Stimulated activated CD8-positive, alpha-beta memory T cell treated with anti-CD3 and anti-CD28 coated beads, Interleukin-12 subunit alpha, Interleukin-12 subunit beta, amount 100 ng/mL, for 1 hour (primary cell): ENCODE data around the gene PTPRN2.

Experiments
- DNase-seq: peaks from one replicate; pipeline ENCODE4 v3.0.0-alpha.2; 2020; ENCODE audit warnings: low read depth

PTPRN2 gene

DNA sequence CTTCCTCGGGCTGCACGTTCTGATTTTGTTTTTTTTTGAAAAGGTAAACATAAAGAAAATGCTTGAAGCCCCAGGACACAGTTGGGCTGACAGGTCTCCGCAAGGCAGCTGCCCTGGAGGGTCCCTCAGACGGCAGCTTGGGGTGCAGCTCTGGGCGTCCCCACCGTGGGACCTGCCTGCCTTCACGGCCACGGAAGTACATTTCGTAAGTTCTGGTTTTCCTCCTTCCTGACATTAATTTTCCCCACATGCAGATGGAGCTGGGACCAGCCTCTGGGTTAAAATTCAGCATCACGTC, 759.8 kb downstream of the PTPRN2 start:
- DNase-seq = no peak

DNA sequence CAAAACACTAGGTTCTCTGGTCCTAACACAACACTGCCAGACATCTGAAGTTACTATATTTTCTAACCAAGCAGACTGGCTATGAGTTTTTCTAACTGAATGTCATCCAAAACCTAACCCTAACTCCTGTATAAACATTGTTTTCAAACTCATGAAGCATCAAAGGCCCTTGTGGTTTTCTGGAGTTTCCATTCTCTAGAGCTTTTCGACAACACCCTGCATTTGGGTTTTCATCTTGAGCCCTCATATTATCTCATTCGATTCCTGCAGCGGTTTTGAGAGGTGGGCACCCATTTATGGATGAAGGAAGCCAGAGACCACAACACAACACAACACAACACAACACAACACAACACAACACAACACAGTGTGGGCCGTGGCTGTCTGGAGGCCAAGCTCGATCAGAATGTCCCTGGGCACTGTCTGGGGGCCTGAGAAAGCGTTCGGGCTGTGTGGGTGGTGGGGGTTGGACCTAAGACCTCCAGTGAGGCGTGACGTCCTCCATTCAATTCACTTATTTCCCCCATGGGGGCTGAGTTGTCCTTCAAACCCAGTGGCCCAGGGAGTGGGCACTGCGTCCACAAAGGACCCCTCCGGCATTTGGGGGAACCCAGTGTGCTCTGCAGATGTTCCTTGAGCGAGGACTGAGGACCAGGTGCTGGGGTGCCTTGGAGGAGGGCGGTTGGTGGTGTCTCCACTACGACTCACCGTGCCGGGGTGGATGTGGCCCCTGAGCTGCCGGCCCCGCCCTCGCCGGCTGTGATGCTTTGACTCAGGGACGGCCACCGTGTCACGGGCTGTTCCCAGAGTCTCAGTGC, 760.4 kb downstream of the PTPRN2 start:
- DNase-seq = no peak

DNA sequence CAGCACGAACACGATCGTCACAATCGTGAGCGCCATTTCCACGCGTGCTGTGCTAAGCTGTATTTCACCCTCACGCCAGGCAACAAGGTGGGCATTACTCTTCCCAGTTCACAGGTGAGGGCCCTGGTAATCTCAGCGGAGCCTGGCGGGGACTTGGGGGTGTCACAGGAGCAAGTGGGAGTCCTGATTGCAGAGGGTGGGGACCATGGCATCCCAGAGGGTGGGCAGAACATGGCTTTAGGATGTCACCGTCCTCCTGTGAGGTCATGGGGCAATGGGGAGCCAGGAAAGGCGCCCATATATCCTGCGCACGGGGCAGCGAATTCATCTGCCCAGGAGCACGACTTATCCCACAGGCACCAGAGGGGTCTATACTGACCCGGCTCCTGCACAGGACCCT, 761.1 kb downstream of the PTPRN2 start:
- DNase-seq = no peak

DNA sequence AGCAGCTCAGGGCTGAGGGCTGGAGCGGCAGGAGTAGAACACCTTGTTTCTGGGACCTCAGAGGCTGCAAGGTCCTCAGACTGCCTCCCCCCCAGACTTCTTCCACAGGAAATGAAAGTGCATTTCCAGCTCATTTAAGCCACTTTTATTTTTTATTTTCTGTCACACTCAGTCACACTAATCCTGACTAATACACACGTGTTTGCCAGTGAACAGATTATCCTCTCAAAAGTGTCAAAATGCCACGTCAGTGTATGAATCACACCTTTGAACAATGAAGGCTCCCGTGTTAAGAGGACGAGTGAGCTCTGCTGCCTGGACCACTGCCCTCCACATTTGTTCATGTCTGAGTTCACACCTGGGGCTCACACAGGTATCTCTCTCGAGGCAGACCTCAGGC, 762.3 kb downstream of the PTPRN2 start:
- no peak for DNase-seq

DNA sequence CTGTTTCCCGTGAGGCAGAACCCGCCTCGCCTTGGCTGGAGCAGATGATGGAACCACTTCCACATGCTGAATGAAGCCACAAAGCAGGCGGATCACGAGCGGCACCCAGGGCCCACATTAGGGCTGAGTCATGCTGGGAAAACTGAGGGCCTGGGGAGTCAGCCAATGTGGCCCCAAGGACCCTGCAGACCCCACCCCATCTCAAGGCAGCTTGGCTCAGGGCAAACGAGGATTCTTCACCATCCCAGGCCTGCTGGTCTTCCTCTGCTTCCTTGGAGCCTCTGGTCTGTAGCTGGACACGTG, 762.9 kb downstream of the PTPRN2 start:
- DNase-seq = no peak

DNA sequence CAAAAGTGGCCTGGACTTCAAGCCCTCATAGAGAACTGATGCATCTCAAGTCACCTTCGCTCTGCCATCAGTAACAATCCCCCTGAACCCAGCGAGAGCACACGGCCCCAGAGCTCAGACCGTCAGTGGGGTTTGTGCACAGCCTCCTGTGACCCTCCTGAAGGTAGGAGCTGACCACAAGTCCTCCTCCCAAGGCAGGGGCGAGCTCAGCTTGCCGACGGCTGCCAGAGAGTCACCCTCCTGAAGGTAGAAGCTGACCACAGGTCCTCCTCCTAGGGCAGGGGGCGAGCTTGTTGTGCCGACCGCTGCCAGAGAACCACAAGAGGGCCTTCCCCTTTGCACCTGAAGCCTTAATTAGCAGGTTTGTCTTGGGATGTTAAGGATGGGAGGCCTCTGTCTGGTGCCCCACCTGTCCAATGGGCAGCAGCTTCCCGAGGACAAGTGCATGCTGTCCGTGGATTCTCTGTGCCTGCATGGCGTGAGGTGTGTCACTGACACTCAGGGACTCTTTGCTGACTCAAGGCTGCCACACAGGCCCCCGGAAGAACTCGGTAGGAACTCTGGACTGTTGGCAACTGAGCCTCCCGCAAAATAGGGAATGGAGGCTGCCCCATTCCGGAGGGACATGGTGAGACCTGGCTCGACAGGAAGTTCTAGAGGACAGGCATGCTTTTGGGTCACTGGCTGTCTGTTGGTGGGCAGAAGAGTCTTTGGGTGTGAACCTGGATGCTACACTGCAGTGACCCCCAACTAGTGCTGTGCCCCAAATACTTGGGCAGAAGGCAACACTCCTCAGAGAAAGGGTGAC, 763.4 kb downstream of the PTPRN2 start:
- DNase-seq = no peak

DNA sequence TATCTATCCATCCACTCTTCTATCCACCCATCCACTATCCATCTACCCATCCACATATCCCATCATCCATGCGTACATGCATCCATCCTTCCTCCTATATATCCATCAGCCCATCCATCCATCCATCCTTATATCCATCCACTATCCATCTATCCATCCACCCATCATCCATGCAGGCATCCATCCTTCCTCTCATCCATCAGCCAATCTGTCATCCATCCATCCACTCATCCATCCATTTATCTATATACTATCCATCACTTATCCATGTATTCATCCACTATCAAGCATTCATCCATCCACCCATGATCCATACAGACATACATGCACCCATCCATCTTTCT, 765.0 kb downstream of the PTPRN2 start:
- DNase-seq = no peak

DNA sequence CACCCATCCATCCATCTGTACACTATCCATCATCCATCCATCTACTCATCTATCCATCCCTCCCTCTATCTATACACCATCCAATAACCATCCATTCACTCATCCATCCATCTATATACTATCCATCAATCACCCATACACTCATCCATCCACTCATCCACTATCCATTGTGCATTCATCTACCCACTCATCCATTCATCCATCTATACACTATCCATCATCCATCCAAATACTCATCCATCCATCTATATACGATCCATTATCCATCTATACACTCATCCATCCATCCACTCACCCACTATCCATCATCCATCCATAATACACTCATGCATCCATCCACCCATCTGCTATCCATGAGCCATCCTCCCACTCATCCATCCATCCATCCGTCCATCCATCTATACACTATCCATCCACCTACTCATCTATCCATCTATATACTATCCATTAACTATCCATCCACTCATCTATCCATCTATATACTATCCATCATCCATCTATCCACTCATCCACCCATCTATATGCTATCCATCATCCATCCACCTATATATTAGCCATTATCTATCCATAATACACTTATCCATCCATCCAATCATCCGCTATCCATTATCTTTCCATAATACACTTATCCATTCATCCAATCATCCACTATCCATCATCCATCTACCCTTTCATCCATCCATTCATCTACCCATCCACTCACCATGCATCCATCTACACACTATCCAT, 765.5 kb downstream of the PTPRN2 start:
- no peak for DNase-seq

DNA sequence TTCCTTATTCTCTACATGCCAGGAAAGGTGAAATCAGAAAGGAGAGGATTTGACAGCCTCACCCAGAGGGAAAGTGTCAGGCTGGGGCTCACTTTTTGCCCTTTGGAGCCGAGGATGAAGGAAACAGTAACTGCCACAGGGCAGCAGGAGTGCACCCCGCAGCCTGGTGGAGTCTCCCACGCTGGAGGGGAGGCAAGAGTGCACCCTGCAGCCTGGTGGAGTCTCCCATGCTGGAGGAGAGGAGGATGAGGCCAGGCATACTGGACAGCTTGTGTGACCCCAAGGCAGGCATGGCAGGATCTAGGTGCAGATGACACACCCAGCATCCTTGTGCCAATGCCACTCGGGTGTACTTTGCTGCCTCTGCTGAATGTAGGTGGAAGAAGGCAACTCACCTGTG, 766.8 kb downstream of the PTPRN2 start:
- no peak for DNase-seq

DNA sequence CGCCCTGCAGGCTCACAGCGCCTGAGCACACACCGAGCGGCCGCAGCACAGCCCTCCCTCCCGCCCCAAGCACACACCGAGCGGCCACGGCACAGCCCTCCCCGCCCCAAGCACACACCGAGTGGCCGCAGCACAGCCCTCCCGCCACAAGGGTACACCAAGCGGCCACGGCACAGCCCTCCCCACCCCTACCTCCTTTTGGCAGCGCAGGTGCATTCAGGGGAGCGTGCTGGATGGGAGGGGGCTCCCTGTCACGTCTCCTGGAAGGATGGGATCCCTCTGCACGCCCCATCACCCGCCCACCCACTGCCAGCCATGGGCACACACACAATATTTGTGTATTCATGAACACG, 768.2 kb downstream of the PTPRN2 start:
- DNase-seq = no peak

DNA sequence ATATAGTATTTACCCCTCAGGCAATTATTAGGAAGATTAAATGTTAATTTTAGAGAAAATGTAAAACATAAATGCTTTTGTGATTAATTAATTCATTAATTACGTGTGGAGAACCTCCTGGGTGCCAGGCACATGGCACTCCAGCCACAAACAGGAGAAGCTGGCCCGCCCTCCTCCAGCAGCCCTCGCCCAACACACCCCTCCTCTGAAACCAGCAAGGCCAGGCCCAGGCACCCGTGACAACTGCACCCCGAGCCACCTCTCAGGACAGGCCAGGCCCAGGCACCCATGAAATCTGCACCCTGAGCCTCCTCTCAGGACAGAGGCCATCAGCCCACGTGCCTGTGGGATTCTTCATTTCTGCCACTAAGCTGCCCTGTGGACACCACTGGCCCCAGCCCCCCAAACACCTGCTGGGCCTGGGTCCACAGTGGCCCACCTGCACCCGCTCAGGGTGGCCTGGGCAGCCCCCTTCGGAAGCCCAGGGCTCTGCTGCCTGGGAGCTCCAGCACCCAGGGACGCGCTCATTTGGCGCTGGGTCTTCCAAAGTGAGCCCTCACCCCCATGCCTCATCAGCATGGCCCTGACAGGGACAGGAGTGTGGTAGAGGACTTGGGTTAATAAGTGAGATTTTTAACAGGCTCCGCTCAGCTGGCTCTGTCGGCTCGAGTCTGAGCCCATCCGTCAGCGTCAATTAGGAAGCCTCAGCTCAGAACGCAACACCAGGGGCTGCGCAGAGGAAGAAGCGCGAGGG, 768.7 kb downstream of the PTPRN2 start:
- DNase-seq = no peak

DNA sequence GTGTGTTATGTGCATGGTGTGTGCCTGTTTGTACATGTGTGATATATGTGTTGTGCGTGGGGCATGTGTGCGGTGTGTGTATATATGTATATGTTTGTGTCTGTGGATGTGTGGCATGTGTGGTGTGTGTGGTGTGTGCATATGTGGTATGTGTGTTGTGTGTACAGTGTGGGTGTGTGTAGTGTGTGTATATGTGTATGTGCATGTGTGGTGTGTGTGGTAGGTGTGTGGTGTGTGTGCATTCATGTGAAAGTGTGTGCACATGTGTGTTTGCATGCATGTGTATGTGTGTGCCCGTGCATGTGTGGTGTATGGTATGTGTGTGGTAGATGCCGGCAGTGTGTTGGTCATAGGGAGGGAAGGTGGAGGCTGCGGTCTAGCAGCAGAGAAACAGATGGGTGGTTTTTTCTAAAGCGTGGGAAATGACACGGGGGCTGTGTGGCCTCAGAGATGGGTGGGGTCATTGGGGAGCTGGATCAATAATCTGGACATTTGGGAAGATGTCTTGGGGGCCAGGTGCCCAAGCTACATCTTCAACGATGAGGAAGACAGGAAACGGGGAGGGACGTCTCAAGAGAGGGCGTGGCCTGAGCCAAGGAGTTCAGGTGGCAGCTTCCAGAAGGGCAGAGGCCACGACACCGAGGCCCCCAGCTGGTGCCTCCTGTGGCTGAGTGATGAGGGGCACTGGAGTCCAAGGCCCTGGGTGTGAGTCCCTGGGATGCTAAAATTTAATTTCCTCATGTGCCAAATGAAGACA, 769.5 kb downstream of the PTPRN2 start:
- no peak for DNase-seq

DNA sequence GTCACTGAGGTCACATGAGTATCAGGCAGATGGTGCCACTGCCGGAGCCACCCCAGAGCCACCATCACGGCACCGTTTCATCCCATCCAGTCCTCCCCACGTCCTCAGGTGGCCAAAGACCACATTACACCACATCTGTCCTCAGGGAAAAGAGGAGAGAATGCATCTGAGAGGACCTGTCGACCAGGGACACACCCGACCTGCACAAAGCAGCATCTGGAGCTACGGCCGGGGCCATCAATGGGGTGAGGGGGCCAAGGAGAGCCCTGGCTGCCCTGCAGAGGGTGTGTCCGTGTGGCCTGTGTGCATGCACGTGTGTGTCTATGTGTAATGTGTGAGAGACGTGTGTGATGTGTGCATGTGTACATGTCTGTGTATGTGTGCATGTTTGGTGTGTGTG, 770.2 kb downstream of the PTPRN2 start:
- no peak for DNase-seq

DNA sequence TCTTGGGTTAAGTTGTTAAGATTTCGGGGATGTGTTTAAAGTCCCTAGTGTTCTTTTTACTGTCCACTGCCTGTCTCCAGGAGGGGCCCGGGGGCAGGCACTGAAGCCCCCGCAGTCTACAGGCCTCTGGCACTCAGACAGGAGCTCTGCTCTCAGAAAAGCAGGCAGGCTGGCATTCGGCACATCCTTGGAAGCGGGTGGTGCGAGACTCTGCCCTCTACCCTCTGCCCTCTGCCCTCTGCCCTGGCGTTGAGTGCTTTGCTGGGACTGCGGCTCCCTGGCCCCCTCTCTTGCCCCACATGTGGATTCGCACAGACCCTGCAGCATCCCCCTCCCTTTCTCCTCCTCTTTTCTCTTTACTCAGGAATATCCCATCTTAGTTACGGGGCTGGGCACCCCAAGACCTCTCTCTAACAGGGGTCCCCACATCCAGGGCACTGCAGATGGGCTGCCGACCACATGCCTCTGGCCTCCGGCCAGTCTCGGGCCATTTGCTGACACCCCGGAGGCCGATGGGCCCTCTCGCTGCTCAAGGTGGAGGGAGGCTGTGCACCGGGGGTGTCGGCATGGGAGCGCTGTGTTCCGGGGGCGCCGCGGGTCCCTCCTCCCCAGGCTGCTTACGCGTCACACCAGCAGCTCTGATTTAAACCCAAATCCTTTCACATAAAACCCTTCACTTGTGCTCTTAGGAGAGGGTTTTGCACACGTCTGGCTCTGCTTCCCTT, 770.9 kb downstream of the PTPRN2 start:
- no peak for DNase-seq

DNA sequence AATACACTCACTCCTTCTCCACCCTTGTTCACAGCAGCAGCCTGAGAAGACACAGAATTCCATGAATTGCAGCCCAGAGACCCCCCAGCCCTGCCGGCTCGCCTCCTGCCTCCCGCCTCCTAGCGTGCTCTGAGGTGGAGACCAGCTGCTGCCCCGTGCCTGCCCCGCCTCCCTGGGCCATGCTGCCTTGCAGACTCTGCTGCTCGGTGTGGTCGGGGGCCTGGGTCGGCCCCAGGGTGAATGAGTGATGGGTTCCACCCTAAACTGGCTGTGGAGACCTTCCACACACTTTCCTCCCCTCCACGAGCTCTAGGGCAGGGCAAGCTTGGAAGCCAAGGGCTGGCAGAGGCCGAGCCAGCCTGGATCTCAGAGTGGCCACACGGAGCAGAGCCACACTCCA, 771.5 kb downstream of the PTPRN2 start:
- no peak for DNase-seq

DNA sequence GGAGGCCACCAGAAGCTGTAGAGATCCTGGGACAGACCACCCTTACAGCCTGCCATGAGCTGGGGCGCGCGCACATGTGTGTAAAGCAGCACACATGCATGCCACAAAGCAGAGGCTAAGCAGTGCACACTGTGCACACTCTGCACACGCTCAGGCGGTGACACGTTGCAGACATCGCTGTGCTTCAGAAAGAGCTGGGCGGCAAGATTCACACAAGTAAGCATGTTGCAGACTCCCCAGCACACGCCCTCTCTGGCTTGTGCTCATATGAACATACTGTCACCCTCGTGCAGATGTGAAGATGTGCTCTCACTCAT, 772.0 kb downstream of the PTPRN2 start:
- DNase-seq = no peak

DNA sequence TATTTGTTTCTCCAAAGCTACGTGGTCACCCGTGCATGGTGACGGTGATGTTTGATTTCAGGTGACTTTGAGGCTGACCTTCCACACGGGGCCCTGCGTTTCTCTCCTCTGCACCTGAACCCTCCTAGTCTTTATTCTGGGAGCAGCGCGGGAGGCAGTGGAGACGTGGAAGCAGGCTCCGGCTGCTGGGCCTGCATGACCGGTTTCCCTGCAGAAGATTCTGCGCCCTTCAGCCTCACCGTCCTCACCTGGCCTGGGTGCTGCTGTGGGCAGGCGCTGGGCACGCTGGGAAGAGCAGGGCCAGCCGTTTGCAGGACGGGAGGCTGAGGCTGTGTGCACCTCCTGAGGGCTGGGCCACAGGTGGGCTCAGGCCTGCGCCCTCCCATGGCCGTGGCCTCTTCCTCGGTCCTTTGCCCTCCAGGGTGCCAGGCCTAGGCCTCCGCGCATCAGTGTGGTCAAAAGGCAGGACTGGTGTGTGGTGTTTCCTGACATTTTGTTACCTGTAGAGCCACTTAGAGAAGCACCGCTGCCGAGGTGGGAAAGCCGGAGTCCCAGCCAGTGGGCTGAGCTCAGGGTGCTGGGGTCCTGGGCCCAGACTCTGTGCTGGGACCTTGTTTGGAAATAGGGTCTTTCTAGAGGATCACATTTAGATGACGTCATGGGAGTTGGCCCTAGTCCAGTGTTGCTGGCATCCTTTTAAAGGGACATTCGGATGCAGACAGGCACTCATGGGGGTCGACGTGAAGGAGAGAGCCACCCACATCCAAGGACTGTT, 772.5 kb downstream of the PTPRN2 start:
- no peak for DNase-seq

DNA sequence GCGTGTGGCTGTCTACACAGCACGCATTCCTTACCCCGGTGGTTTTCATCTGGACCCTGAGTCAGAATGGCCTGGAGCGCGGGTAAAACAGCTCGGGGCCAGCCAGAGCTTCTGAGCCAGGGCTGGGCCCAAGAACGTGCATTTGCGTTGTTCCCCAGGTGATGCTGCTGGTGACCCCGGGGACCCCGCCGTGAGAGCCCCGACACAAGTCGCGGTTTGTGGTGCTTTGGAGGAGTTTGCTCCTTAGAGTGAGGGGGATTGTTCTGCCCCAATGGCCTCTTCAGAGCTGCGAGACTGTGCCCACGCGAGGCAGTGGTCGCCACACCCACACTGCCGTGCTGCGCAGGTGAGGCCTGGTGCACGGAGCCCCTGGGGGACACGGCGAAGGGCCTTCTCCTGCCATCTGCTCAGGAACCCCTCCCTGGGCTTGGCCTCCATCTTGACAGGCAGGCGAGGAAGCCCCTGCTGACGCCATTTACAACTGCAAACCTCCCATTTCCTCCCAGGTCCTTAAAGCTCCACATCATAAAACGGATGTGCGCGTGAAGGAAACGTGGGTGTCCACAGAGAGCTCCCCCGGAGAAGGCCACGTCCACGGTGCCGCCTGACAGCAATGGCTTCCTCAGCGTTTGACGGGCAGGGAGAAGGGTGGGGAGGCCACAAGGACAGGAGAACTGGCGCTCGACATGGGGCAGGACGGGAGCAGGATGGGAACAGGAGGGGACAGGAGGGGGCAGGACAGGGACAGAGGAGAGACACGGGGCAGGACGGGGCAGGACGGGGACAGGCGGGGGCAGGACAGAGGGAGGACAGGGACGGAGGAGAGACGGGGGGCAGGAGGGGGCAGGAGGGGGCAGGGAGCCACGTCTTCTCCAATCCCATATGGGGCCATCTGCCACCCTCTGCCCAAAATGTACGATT, 773.6 kb downstream of the PTPRN2 start:
- no peak for DNase-seq

DNA sequence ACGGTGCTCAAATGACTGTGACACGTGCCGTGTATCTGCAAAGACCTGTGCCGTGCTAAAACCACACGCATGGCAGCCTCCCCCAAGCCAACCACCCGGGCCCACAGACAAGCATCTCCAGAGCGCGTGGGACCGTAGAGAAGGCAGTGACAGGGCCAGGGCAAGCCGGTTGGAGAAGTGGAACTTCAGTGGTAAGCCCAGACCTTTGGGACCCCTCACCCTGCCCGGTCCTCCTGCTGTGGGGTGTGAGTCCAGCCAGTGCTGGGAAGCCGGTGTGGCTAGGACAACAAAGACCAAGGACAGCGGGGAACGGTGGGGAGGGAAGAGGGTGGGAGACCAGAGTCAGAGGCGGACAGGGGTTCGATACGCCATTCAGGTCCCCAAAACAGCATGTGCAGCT, 774.6 kb downstream of the PTPRN2 start:
- DNase-seq = no peak

DNA sequence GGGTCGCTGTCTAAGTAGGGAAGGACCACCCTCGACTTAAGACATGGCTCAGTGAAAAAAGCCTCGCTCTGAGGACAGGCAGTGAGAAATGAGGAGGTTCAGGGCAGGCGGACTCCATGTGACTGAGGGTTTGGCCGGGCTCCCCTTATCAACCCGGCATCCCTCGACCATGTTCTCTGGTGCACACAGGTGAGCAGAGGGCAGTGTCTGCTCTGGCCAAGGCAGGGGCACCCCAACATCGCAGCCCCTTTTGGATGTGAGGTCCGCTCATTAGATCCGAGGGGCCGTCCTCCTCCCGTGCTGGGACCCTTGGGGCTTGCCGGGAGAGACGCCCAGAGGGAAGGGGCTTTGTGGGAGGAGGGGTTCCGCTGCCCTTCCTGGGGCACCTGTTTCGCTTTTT, 775.7 kb downstream of the PTPRN2 start:
- DNase-seq = no peak
